Liver (tissue), 9 donors: Measurements from ENCODE around the gene NAPB. TPM values are rescaled to one million over a fixed set of nuclear protein-coding genes. Genes with fewer than 3 reads are reported as not detected.
A peak's percentile ranks its signal among the peaks of the same experiment; 100 is the strongest.

ENCODE experiments used
- DNase-seq: peaks from one replicate; pipeline ENCODE4 v3.0.0-alpha.2; 2017; ENCODE audit warnings: low spot score
- H3K27ac ChIP-seq, 2 donors: one replicate each; pipeline ENCODE4 v1.7.0; 2013; ENCODE audit warnings: inconsistent platforms in 2 of 2, low read length in 2 of 2, control low read depth in 1 of 2, low read depth in 1 of 2, mild to moderate bottlenecking in 1 of 2
- H3K27me3 ChIP-seq, 4 donors: one replicate each; pipeline versions ENCODE4 v1.6.1 to v1.7.0; 2013; ENCODE audit warnings: low read length in 3 of 4, inconsistent platforms in 1 of 4, mild to moderate bottlenecking in 1 of 4, moderate library complexity in 1 of 4; ENCODE audit not compliant: control insufficient read depth in 4 of 4, insufficient read depth in 4 of 4
- H3K36me3 ChIP-seq, 4 donors: one replicate each; pipeline versions ENCODE4 v1.6.1 to v1.7.0; 2013; ENCODE audit warnings: low read length in 3 of 4, mild to moderate bottlenecking in 3 of 4, low read depth in 1 of 4, moderate library complexity in 1 of 4; ENCODE audit not compliant: control insufficient read depth in 4 of 4, insufficient read depth in 3 of 4
- H3K4me1 ChIP-seq, 4 donors: one replicate each; pipeline versions ENCODE4 v1.6.1 to v1.7.0; 2013; ENCODE audit warnings: low read length in 3 of 4, mild to moderate bottlenecking in 3 of 4, moderate library complexity in 1 of 4; ENCODE audit not compliant: control insufficient read depth in 4 of 4, insufficient read depth in 4 of 4
- H3K4me3 ChIP-seq, 3 donors: one replicate each; pipeline versions ENCODE4 v1.6.1 to v1.7.0; 2013; ENCODE audit warnings: low read length in 3 of 3, control low read depth in 1 of 3, low read depth in 1 of 3, mild to moderate bottlenecking in 1 of 3
- H3K9ac ChIP-seq, 2 donors: one replicate each; pipeline ENCODE4 v1.7.0; 2013; ENCODE audit warnings: low read length in 2 of 2, mild to moderate bottlenecking in 2 of 2, moderate library complexity in 2 of 2, control low read depth in 1 of 2, low read depth in 1 of 2
- H3K9me3 ChIP-seq, 4 donors: one replicate each; pipeline versions ENCODE4 v1.6.1 to v1.7.0; 2013; ENCODE audit warnings: low read length in 3 of 4; ENCODE audit not compliant: control insufficient read depth in 4 of 4
- ATF3 ChIP-seq: IDR thresholded peaks from 2 replicates; pipeline ENCODE4 v1.6.1; 2016; ENCODE audit warnings: antibody characterized with exemption
- CTCF ChIP-seq: fragments of 150-350 bp; IDR thresholded peaks from 2 replicates; pipeline ENCODE4 v1.5.1; 2017; ENCODE audit warnings: improper control_type of control experiment, low read depth, low read length; ENCODE audit not compliant: missing input control
- EGR1 ChIP-seq, 2 donors: IDR thresholded peaks; 2 replicates each; pipeline ENCODE4 v1.6.1; 2016 to 2018; ENCODE audit warnings: antibody characterized with exemption in 2 of 2, low read depth in 2 of 2
- FOXA1 ChIP-seq: IDR thresholded peaks from 2 replicates; pipeline ENCODE4 v1.6.1; 2016; ENCODE audit warnings: antibody characterized with exemption
- FOXA2 ChIP-seq: IDR thresholded peaks from 2 replicates; pipeline ENCODE4 v1.6.1; 2016; ENCODE audit warnings: antibody characterized with exemption
- GABPA ChIP-seq, 2 donors: IDR thresholded peaks in 1 of 2; conservative IDR thresholded peaks in 1 of 2; 2 replicates each; pipeline ENCODE4 v1.6.1; 2016; ENCODE audit warnings: antibody characterized with exemption in 2 of 2, mild to moderate bottlenecking in 1 of 2, moderate library complexity in 1 of 2
- RAD21 ChIP-seq, 2 donors: IDR thresholded peaks; 2 replicates each; pipeline ENCODE4 v1.6.1; 2016; ENCODE audit warnings: antibody characterized with exemption in 2 of 2, mild to moderate bottlenecking in 2 of 2
- REST ChIP-seq: IDR thresholded peaks from 2 replicates; pipeline ENCODE4 v1.6.1; 2016; ENCODE audit warnings: antibody characterized with exemption, mild to moderate bottlenecking
- RXRA ChIP-seq, 2 donors: IDR thresholded peaks; 2 replicates each; pipeline ENCODE4 v1.6.1; 2017 to 2018; ENCODE audit warnings: antibody characterized with exemption in 2 of 2, mild to moderate bottlenecking in 1 of 2
- SP1 ChIP-seq: IDR thresholded peaks from 2 replicates; pipeline ENCODE4 v1.6.1; 2018; ENCODE audit warnings: antibody characterized with exemption, mild to moderate bottlenecking
- TAF1 ChIP-seq: conservative IDR thresholded peaks from 2 replicates; pipeline ENCODE4 v1.6.1; 2016; ENCODE audit warnings: antibody characterized with exemption, mild to moderate bottlenecking
- YY1 ChIP-seq: IDR thresholded peaks from 2 replicates; pipeline ENCODE4 v1.6.1; 2016; ENCODE audit warnings: antibody characterized with exemption, mild to moderate bottlenecking
- WGBS: extraction: QIAGEN DNeasy Blood & Tissue Kit; methylation state at CpG from one replicate; pipeline ENCODE4 v1.1.7; 2013; 5-methylcytosine and 5-hydroxymethylcytosine counted together
- polyA plus RNA-seq, 2 donors: library from polyadenylated mRNA; stranded (reverse) in 1 of 2; unstranded in 1 of 2; fragments of 200-250 nt in 1 of 2; fragments of >200 nt in 1 of 2; fragmentation: Nextera tagmentation in 1 of 2; extraction: Ambion mirVana in 1 of 2; gene quantifications; one replicate each; pipeline versions ENCODE4 v1.2.1 to v1.2.3, GENCODE V29; 2013 to 2015
- total RNA-seq, 2 donors: library from RNA; depleted of rRNA; stranded (reverse); fragments of >200 nt; gene quantifications; one replicate each; pipeline ENCODE4 v1.2.3, GENCODE V29; 2014
- donor health status: healthy.
- donor health status: healthy.
- donor health status: healthy.
- donor health status: healthy.
- donor health status: healthy.

NAPB gene
- total and polyA plus RNA-seq, 4 donors: 2.4 to 10.6 (median 4.5) TPM

- TF ChIP-seq REST (no peak), EGR1 (IDR thresholded peaks at IDR 0.05; ENCODE audit: low read depth in 2 of 2) (no peak)
Observed at GRCh38 chr20:23358923-23359593, 62.2 kb downstream of the NAPB start (continued).

GRCh38 chr20:23358563-23358906 is 62.8 kb downstream of the NAPB start:
- Histone ChIP-seq H3K36me3 (peaks cover 2 to 17% (median 7%) of the 10 kb centered on the region in 4 donors), H3K9me3 (no peaks in the 10 kb centered on the region), H3K27me3 (no peaks in the 10 kb centered on the region), H3K27ac (peak overlapping the region; percentile 77 to 92), H3K4me3 (peak overlapping the region; percentile 35 to 54 (median 53)), H3K9ac (peak overlapping the region; percentile 24 to 88), H3K4me1 (peaks cover 3 to 34% (median 25%) of the 10 kb centered on the region in 4 donors)
- DNase-seq: no peak
- TF ChIP-seq REST (no peak), TAF1 (no peak), RXRA (IDR thresholded peaks at IDR 0.05) (no peak), SP1 (no peak), FOXA2 (no peak), FOXA1 (no peak), YY1 (no peak), ATF3 (no peak), GABPA (IDR thresholded peaks at IDR 0.05 in 1 of 2, conservative IDR thresholded peaks at IDR 0.05 in 1 of 2) (no peak), RAD21 (IDR thresholded peaks at IDR 0.05) (no peak), CTCF (no peak)
- WGBS: 15% methylated on average over 6 of the region's 6 CpGs
